ENCODE data around the gene RMND1.
"Not testable (repeated sequence)": the region's sequence is repeated elsewhere in the genome, so short reads cannot be mapped to it uniquely, and the experiment has no call there.

GRCh38 chr6:151356983-151357382 is 94.9 kb downstream of the RMND1 start:
- not testable (repeated sequence) for TF ChIP-seq CTCF (IDR thresholded peaks at IDR 0.05; ENCODE audit: low read length); EZH2 (IDR thresholded peaks at IDR 0.05; ENCODE audit: borderline replicate concordance, low read length)

Measured in OCI-LY1 (cell line).